Measurements from ENCODE around the gene CDCA8.
"Not testable (repeated sequence)": the region's sequence is repeated elsewhere in the genome, so short reads cannot be mapped to it uniquely, and the experiment has no call there.

CDCA8 gene

DNA sequence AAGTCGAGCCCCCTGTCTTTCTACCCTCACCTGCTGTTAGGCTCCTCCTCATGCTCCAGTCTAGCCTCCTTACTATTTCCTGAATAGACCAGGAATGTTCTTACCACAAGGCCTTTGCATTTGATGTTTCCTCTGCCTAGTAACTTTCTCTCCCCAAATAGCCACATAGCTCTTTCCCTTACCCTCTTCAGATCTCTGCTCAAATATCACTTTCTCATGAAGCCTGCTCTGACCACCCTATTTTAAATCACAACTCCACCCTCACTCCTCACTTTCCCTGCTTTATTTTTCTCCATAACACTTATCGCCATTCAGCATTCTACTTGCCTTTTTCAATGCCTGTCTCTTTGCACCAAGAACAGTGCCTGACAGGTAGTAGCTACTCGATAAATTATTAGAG lies 6.6 kb upstream of the CDCA8 start:
- Histone ChIP-seq H3K27me3 (no peaks in the 10 kb centered on the region), H3K36me3 (peaks cover 6% of the 10 kb centered on the region), H3K4me3 (ENCODE audit: low read depth, low read length) (no peak overlapping the region), H3K9me3 (no peaks in the 10 kb centered on the region), H3K4me1 (no peaks in the 10 kb centered on the region; the same call in 1 of the 2 replicates)
- no peak for DNase-seq
- TF ChIP-seq, protein P1, sequence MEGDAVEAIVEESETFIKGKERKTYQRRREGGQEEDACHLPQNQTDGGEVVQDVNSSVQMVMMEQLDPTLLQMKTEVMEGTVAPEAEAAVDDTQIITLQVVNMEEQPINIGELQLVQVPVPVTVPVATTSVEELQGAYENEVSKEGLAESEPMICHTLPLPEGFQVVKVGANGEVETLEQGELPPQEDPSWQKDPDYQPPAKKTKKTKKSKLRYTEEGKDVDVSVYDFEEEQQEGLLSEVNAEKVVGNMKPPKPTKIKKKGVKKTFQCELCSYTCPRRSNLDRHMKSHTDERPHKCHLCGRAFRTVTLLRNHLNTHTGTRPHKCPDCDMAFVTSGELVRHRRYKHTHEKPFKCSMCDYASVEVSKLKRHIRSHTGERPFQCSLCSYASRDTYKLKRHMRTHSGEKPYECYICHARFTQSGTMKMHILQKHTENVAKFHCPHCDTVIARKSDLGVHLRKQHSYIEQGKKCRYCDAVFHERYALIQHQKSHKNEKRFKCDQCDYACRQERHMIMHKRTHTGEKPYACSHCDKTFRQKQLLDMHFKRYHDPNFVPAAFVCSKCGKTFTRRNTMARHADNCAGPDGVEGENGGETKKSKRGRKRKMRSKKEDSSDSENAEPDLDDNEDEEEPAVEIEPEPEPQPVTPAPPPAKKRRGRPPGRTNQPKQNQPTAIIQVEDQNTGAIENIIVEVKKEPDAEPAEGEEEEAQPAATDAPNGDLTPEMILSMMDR (IDR thresholded peaks at IDR 0.05; ENCODE audit: low read depth, low read length), result no peak

DNA sequence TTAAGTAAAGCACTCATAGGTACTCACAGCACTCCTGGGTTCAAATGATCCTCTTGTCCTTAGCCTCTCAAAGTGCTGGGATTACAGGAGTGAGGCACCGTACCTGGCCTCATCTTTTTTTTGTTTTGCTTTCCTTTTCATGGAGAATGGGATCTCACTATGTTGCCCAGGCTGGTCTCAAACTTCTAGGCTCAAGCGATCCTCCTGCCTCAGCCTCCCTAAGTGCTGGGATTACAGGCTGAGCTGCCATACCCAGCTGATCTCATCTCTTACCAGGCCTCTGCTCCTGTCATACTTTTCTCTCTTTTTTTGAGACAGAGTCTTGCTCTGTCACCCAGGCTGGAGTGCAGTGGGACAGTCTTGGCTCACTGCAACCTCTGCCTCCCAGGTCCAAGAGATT lies 4.6 kb upstream of the CDCA8 start:
- H3K9me3 ChIP-seq; H3K4me3 ChIP-seq (ENCODE audit: low read depth, low read length); H3K27me3 ChIP-seq; H3K4me1 ChIP-seq; DNase-seq; H3K36me3 ChIP-seq: not testable (repeated sequence)

DNA sequence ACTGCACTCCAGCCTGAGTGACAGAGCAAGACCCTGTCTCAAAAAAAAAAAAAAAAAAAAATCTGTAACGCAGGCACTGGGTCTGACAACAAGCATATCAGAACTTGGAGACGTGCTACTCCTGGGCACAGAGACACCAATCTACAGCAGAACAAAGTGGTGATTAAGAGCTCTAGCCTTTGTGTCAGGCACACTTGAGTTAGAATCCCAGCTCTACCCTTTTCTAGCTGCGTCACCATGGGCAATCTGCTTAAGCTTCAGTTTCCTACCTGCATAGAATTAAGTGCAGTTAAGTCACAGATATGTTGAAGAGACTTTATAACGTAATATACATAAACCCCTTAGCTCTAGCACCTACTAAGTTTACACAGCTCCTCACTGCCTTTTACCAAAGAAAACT lies 3.4 kb upstream of the CDCA8 start:
- Histone ChIP-seq H3K4me1 (no peaks in the 10 kb centered on the region; the same call in 1 of the 2 replicates), H3K4me3 (ENCODE audit: low read depth, low read length) (peak overlapping the region; percentile 84), H3K36me3 (peaks cover 6% of the 10 kb centered on the region; the same call in 1 of the 2 replicates), H3K9me3 (no peaks in the 10 kb centered on the region), H3K27me3 (no peaks in the 10 kb centered on the region)
- TF ChIP-seq, protein P1 (IDR thresholded peaks at IDR 0.05; ENCODE audit: low read depth, low read length), result no peak
- DNase-seq, result no peak

DNA sequence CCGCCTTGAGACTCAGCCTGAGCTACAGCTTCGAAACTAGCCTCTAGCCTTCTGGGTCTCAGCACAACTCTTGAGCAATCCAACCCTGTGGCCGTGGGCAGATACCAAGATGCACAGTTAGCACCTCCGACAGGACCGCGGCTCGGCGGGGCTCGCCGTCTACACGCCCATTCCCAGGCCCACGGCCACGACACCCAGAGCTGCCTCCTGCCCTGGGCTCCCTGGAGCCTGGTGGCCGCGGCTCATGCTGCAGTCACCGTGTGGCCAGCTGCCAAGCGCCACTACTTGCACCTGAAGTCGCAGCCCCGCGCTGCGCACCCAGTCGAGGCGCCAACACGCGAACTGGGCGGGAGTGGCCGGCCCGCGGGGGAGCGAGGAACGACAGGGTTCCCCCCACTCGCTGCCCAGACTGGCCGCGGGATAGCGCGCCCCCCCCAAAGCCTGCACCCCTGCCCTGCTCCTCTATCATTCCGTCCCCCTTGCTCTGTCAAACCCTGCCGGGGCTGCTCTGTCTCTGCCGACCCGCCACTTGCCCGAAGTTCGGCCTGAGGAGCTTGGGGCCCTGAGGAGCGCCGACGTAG lies 729 bp upstream of the CDCA8 start:
- no peaks in the 10 kb centered on the region for H3K27me3 ChIP-seq
- no peaks in the 10 kb centered on the region for H3K9me3 ChIP-seq
- TF ChIP-seq, protein P1 (IDR thresholded peaks at IDR 0.05; ENCODE audit: low read depth, low read length), result no peak
- H3K4me3 ChIP-seq (ENCODE audit: low read depth, low read length), result peak overlapping the region; percentile 84
- peaks cover 3% of the 10 kb centered on the region for H3K36me3 ChIP-seq
- no peaks in the 10 kb centered on the region; the same call in 1 of the 2 replicates for H3K4me1 ChIP-seq
- peak; percentile 43 for DNase-seq

DNA sequence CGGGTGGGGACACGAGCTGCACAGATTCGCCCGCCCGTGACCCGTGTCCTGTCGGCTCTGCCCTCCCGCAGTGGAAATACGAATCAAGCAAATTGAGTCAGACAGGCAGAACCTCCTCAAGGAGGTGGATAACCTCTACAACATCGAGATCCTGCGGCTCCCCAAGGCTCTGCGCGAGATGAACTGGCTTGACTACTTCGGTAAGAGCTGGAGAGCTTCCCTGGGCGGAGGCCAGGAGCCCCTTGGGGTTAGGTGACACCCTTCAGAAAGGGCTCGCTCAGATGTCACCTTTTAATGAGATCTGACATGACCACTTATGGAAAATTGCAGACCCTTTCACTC lies 489 bp downstream of the CDCA8 start:
- peak overlapping the region; percentile 84 for H3K4me3 ChIP-seq (ENCODE audit: low read depth, low read length)
- H3K4me1 ChIP-seq, result no peaks in the 10 kb centered on the region; the same call in 1 of the 2 replicates
- no peaks in the 10 kb centered on the region for H3K27me3 ChIP-seq
- TF ChIP-seq, protein P1 (IDR thresholded peaks at IDR 0.05; ENCODE audit: low read depth, low read length), result no peak
- H3K9me3 ChIP-seq, result no peaks in the 10 kb centered on the region
- no peak for DNase-seq
- H3K36me3 ChIP-seq, result peaks cover 3% of the 10 kb centered on the region

DNA sequence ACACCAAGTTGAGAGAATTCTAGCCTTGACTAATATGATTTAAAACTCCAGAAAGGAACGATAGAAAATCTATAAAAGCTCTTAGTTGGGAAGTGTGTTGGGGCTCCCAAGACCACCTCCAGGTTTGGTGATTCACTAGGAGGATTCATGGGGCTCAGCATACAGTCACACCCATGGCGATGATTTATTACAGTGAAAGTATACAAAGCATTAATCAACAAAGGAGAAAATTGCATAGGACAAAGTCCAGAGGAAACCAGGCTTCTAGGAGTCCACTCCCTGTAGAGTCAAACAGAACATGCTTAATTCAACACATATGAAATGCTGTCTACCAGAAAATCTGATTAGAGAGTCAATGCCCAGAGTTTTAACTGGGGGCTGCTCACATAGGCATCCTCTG lies 4.8 kb downstream of the CDCA8 start:
- Histone ChIP-seq H3K4me3 (ENCODE audit: low read depth, low read length) (no peak overlapping the region), H3K27me3 (no peaks in the 10 kb centered on the region), H3K9me3 (no peaks in the 10 kb centered on the region), H3K36me3 (peaks cover 19% of the 10 kb centered on the region), H3K4me1 (no peaks in the 10 kb centered on the region)
- TF ChIP-seq, protein P1 (IDR thresholded peaks at IDR 0.05; ENCODE audit: low read depth, low read length), result no peak
- no peak for DNase-seq

DNA sequence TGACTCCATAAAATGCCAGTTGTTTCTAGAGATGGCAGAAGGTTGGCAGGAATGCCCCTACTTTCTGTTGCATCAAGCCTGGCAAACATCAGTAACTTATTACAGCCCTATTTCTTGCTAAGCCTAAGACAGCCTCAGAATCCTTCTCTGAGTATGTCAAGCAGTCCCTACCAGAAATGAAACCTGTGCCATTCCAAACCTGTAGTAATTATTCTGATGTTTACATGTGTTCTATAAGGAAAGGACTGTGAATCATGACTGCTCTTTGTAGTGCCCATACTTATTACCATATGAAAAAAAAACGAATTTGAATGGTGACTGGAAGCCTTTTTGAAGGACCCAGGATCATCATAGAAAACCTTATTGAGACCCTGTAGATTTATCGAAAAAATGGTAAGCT lies 5.4 kb downstream of the CDCA8 start:
- peaks cover 19% of the 10 kb centered on the region for H3K36me3 ChIP-seq
- H3K4me3 ChIP-seq (ENCODE audit: low read depth, low read length), result no peak overlapping the region
- H3K9me3 ChIP-seq, result no peaks in the 10 kb centered on the region
- no peaks in the 10 kb centered on the region for H3K27me3 ChIP-seq
- H3K4me1 ChIP-seq, result no peaks in the 10 kb centered on the region
- TF ChIP-seq, protein P1 (IDR thresholded peaks at IDR 0.05; ENCODE audit: low read depth, low read length), result no peak
- no peak for DNase-seq
